AG04449 (cell line): Measurements from ENCODE around the gene BCKDK.

Source experiments
- CTCF ChIA-PET: fragments of 350-600 bp; formaldehyde crosslinking; extraction: SDS; loops from one replicate; lab custom pipeline; 2021; ENCODE audit warnings: antibody characterized with exemption; lab: Yijun Ruan, JAX
- POLR2A ChIA-PET: fragments of 400-600, 350-600 bp; formaldehyde crosslinking; extraction: SDS; loops from one replicate; lab custom pipeline; 2020; ENCODE audit warnings: antibody characterized with exemption, inconsistent platforms; lab: Yijun Ruan, JAX
- DNase-seq: peaks from one replicate; pipeline ENCODE4 v3.0.0-alpha.2; 2010; ENCODE audit warnings: low read depth, low spot score
- H3K4me3 ChIP-seq: 2 replicates; pipeline ENCODE4 v1.5.1; 2011; ENCODE audit warnings: low read depth, mild to moderate bottlenecking, control low read depth, low read length
- CTCF ChIP-seq: IDR thresholded peaks from one replicate; pipeline ENCODE4 v1.5.1; 2011; ENCODE audit warnings: mild to moderate bottlenecking, moderate library complexity, low read length, control low read depth, inconsistent platforms; ENCODE audit not compliant: insufficient read depth; ENCODE audit errors: missing control alignments

The BCKDK gene

GRCh38 chr16:31084584-31085302, 23.4 kb upstream of the BCKDK start:
- ChIA-PET CTCF (interaction anchor here (1.2 to 2.7 kb wide), 5 partner anchors 10 to 131 kb away, joined by 3 to 8 read pairs (median 6); partner anchors contain the start of genes HSD3B7 and VKORC1), POLR2A (interaction anchor here (0.6 to 3.1 kb wide), 3 partner anchors 11 to 839 kb away, joined by 3 to 17 read pairs (median 4); partner anchors contain the start of genes KAT8, ZNF646 and ZNF668)
- DNase-seq: no peak
- H3K4me3 ChIP-seq: no peak overlapping the region
- TF ChIP-seq CTCF: no peak

GRCh38 chr16:31085411-31085810, 22.8 kb upstream of the BCKDK start:
- DNase-seq: no peak
- TF ChIP-seq CTCF: no peak
- CTCF ChIA-PET: interaction anchor here (1.2 to 2.7 kb wide), 3 partner anchors 10 to 101 kb away, joined by 3 to 8 read pairs (median 7); partner anchors contain the start of genes HSD3B7 and VKORC1
- POLR2A ChIA-PET: interaction anchor here (0.7 to 3.1 kb wide), 3 partner anchors 10 to 32 kb away, joined by 3 to 17 read pairs (median 4); partner anchors contain the start of genes KAT8, ZNF646 and ZNF668
- H3K4me3 ChIP-seq: no peak overlapping the region

GRCh38 chr16:31085873-31086628, 22.1 kb upstream of the BCKDK start:
- DNase-seq: no peak
- CTCF ChIA-PET: interaction anchor here (2.7 kb wide), 1 partner anchor 102 kb away, joined by 8 read pairs; the partner anchor contains the start of gene HSD3B7
- no peak overlapping the region for H3K4me3 ChIP-seq
- TF ChIP-seq CTCF: no peak
- POLR2A ChIA-PET: interaction anchor here (0.7 to 3.1 kb wide), 5 partner anchors 10 to 494 kb away, joined by 3 to 17 read pairs (median 3); partner anchors contain the start of genes KAT8, ZNF646 and ZNF668

- TF ChIP-seq CTCF: no peak
- POLR2A ChIA-PET: interaction anchor here (0.8 to 3.1 kb wide), 3 partner anchors 13 to 494 kb away, joined by 3 to 17 read pairs (median 3); partner anchors contain the start of genes ZNF646 and ZNF668
Measured at GRCh38 chr16:31086629-31086906, 21.6 kb upstream of the BCKDK start.

GRCh38 chr16:31087481-31087880, 20.7 kb upstream of the BCKDK start:
- no peak for TF ChIP-seq CTCF
- H3K4me3 ChIP-seq: no peak overlapping the region
- DNase-seq: no peak
- ChIA-PET CTCF (interaction anchor here (1.7 to 14.7 kb wide), 2 partner anchors 55 to 103 kb away, joined by 7 to 141 read pairs; partner anchors contain the start of gene HSD3B7), POLR2A (no interaction called here)

More at GRCh38 chr16:31086629-31086906, 21.6 kb upstream of the BCKDK start:
- H3K4me3 ChIP-seq: no peak overlapping the region
- CTCF ChIA-PET: no interaction called here
- no peak for DNase-seq
